Activated T-helper 2 cell treated with anti-CD3 and anti-CD28 coated beads, Interferon-gamma antibody, Interleukin-2, Interleukin-4, amounts not matched to agents 10 μg/mL and 5 μg/mL and 100 μg/mL, durations not matched to agents 14 hours and 24 hours and 36 hours (primary cell): ENCODE results near the gene SUPT6H. TPM values are rescaled to one million over a fixed set of nuclear protein-coding genes. Genes with fewer than 3 reads are reported as not detected.

ENCODE experiments used
- DNase-seq: peaks from one replicate; pipeline ENCODE4 v3.0.0; 2021; ENCODE audit warnings: low spot score
- H3K27ac Mint-ChIP-seq: one replicate; pipeline ENCODE4 v1.8.0; 2021; ENCODE audit warnings: mixed read lengths
- H3K27me3 Mint-ChIP-seq: one replicate; pipeline ENCODE4 v1.8.0; 2021; ENCODE audit warnings: low read depth, mixed read lengths
- H3K36me3 Mint-ChIP-seq: one replicate; pipeline ENCODE4 v1.8.0; 2021; ENCODE audit warnings: low read depth, mixed read lengths
- H3K4me1 Mint-ChIP-seq: one replicate; pipeline ENCODE4 v1.8.0; 2021; ENCODE audit warnings: low read depth, mixed read lengths
- H3K4me3 Mint-ChIP-seq: one replicate; pipeline ENCODE4 v1.8.0; 2021; ENCODE audit warnings: low read depth, mild to moderate bottlenecking, moderate library complexity, mixed read lengths
- H3K9me3 Mint-ChIP-seq: one replicate; pipeline ENCODE4 v1.8.0; 2021; ENCODE audit warnings: mixed read lengths
- intact Hi-C: fragments of 100-400 bp; cut with micrococcal nuclease; formaldehyde crosslinking; loops from one replicate; pipeline ENCODE4 v1.15.1; 2023
- total RNA-seq: library from RNA; stranded (reverse); gene quantifications from 2 replicates; pipeline ENCODE4 v1.2.3, GENCODE V29; 2022

The SUPT6H gene
- total RNA-seq, 1 donor from 2014 or later, result 97.5 TPM

GRCh38 chr17:28688481-28688880 is 26.5 kb downstream of the SUPT6H start:
- intact Hi-C loops, result no loop called here
- peaks cover 81% of the 10 kb centered on the region for H3K36me3 Mint-ChIP-seq

GRCh38 chr17:28689011-28689410 is 27.0 kb downstream of the SUPT6H start:
- Mint-ChIP-seq H3K4me3 (no peak overlapping the region), H3K36me3 (peaks cover 83% of the 10 kb centered on the region), H3K4me1 (no peaks in the 10 kb centered on the region), H3K27me3 (no peaks in the 10 kb centered on the region), H3K9me3 (no peaks in the 10 kb centered on the region), H3K27ac (no peak overlapping the region)
- DNase-seq, result no peak
- intact Hi-C loops, result no loop called here

More at GRCh38 chr17:28688481-28688880, 26.5 kb downstream of the SUPT6H start:
- DNase-seq, result no peak
- no peaks in the 10 kb centered on the region for H3K9me3 Mint-ChIP-seq
- H3K27ac Mint-ChIP-seq, result no peak overlapping the region
- H3K4me1 Mint-ChIP-seq, result no peaks in the 10 kb centered on the region
- no peaks in the 10 kb centered on the region for H3K27me3 Mint-ChIP-seq
- H3K4me3 Mint-ChIP-seq, result no peak overlapping the region

- peaks cover 77% of the 10 kb centered on the region for H3K36me3 Mint-ChIP-seq
- H3K27me3 Mint-ChIP-seq, result no peaks in the 10 kb centered on the region
- H3K27ac Mint-ChIP-seq, result no peak overlapping the region
- no peak for DNase-seq
- H3K4me1 Mint-ChIP-seq, result no peaks in the 10 kb centered on the region
- intact Hi-C loops, result no loop called here
- H3K4me3 Mint-ChIP-seq, result no peak overlapping the region
- H3K9me3 Mint-ChIP-seq, result no peaks in the 10 kb centered on the region
These were observed 31.9 kb downstream of the SUPT6H start for GRCh38 chr17:28693869-28694268.

GRCh38 chr17:28698253-28698941 is 36.4 kb downstream of the SUPT6H start:
- H3K36me3 Mint-ChIP-seq, result peaks cover 78% of the 10 kb centered on the region

GRCh38 chr17:28700278-28700677 is 38.3 kb downstream of the SUPT6H start:
- Mint-ChIP-seq H3K36me3 (peaks cover 71% of the 10 kb centered on the region), H3K27ac (no peak overlapping the region), H3K4me1 (no peaks in the 10 kb centered on the region), H3K27me3 (no peaks in the 10 kb centered on the region), H3K9me3 (no peaks in the 10 kb centered on the region), H3K4me3 (no peak overlapping the region)
- DNase-seq, result no peak
- intact Hi-C loops, result no loop called here

More at GRCh38 chr17:28698253-28698941, 36.4 kb downstream of the SUPT6H start:
- intact Hi-C loops, result no loop called here
- H3K4me3 Mint-ChIP-seq, result no peak overlapping the region
- no peaks in the 10 kb centered on the region for H3K4me1 Mint-ChIP-seq
- H3K9me3 Mint-ChIP-seq, result no peaks in the 10 kb centered on the region
- DNase-seq, result no peak
- H3K27me3 Mint-ChIP-seq, result no peaks in the 10 kb centered on the region
- no peak overlapping the region for H3K27ac Mint-ChIP-seq

GRCh38 chr17:28700830-28701492 is 39.0 kb downstream of the SUPT6H start:
- Mint-ChIP-seq H3K27me3 (no peaks in the 10 kb centered on the region), H3K27ac (no peak overlapping the region), H3K9me3 (no peaks in the 10 kb centered on the region), H3K4me1 (no peaks in the 10 kb centered on the region), H3K4me3 (no peak overlapping the region), H3K36me3 (peaks cover 66% of the 10 kb centered on the region)
- no peak for DNase-seq
- intact Hi-C loops, result no loop called here

- Mint-ChIP-seq H3K36me3 (peaks cover 61% of the 10 kb centered on the region), H3K27ac (no peak overlapping the region)
These were observed 40.2 kb downstream of the SUPT6H start for GRCh38 chr17:28702026-28702751.

GRCh38 chr17:28702752-28703150 is 40.7 kb downstream of the SUPT6H start:
- no peak overlapping the region for H3K27ac Mint-ChIP-seq
- H3K36me3 Mint-ChIP-seq, result peaks cover 56% of the 10 kb centered on the region
- no peaks in the 10 kb centered on the region for H3K9me3 Mint-ChIP-seq
- H3K27me3 Mint-ChIP-seq, result no peaks in the 10 kb centered on the region
- no peak for DNase-seq
- intact Hi-C loops, result no loop called here
- H3K4me3 Mint-ChIP-seq, result no peak overlapping the region
- no peaks in the 10 kb centered on the region for H3K4me1 Mint-ChIP-seq

More at GRCh38 chr17:28702026-28702751, 40.2 kb downstream of the SUPT6H start:
- DNase-seq, result no peak
- no peaks in the 10 kb centered on the region for H3K4me1 Mint-ChIP-seq
- H3K9me3 Mint-ChIP-seq, result no peaks in the 10 kb centered on the region
- H3K27me3 Mint-ChIP-seq, result no peaks in the 10 kb centered on the region
- H3K4me3 Mint-ChIP-seq, result no peak overlapping the region
- intact Hi-C loops, result no loop called here

- Mint-ChIP-seq H3K36me3 (peaks cover 49% of the 10 kb centered on the region), H3K9me3 (no peaks in the 10 kb centered on the region), H3K4me1 (no peaks in the 10 kb centered on the region), H3K4me3 (no peak overlapping the region), H3K27ac (no peak overlapping the region), H3K27me3 (no peaks in the 10 kb centered on the region)
- intact Hi-C loops, result no loop called here
- no peak for DNase-seq
These were observed 41.7 kb downstream of the SUPT6H start for GRCh38 chr17:28703552-28704218.

- Mint-ChIP-seq H3K36me3 (peaks cover 46% of the 10 kb centered on the region), H3K27ac (no peak overlapping the region), H3K4me3 (no peak overlapping the region), H3K27me3 (no peaks in the 10 kb centered on the region), H3K9me3 (no peaks in the 10 kb centered on the region), H3K4me1 (no peaks in the 10 kb centered on the region)
- intact Hi-C loops, result no loop called here
- no peak for DNase-seq
These were observed 42.3 kb downstream of the SUPT6H start for GRCh38 chr17:28704219-28704858.

GRCh38 chr17:28705074-28705659 is 43.2 kb downstream of the SUPT6H start:
- Mint-ChIP-seq H3K36me3 (peaks cover 37% of the 10 kb centered on the region), H3K27ac (no peak overlapping the region), H3K4me1 (no peaks in the 10 kb centered on the region), H3K4me3 (no peak overlapping the region), H3K27me3 (no peaks in the 10 kb centered on the region), H3K9me3 (no peaks in the 10 kb centered on the region)
- DNase-seq, result no peak
- intact Hi-C loops, result no loop called here

- H3K9me3 Mint-ChIP-seq, result no peaks in the 10 kb centered on the region
- H3K4me3 Mint-ChIP-seq, result no peak overlapping the region
- H3K36me3 Mint-ChIP-seq, result peaks cover 33% of the 10 kb centered on the region
- H3K27ac Mint-ChIP-seq, result peak overlapping the region; percentile 18
- no peaks in the 10 kb centered on the region for H3K27me3 Mint-ChIP-seq
- DNase-seq, result no peak
- H3K4me1 Mint-ChIP-seq, result peaks cover 2% of the 10 kb centered on the region
- intact Hi-C loops, result no loop called here
These were observed 43.8 kb downstream of the SUPT6H start for GRCh38 chr17:28705728-28706334.
